ENCODE results near the gene RIN3. TPM values are rescaled to one million over a fixed set of nuclear protein-coding genes. Genes with fewer than 3 reads are reported as not detected.

RIN3 gene
- polyA plus RNA-seq, 1 experiment = 8.2 TPM

DNA sequence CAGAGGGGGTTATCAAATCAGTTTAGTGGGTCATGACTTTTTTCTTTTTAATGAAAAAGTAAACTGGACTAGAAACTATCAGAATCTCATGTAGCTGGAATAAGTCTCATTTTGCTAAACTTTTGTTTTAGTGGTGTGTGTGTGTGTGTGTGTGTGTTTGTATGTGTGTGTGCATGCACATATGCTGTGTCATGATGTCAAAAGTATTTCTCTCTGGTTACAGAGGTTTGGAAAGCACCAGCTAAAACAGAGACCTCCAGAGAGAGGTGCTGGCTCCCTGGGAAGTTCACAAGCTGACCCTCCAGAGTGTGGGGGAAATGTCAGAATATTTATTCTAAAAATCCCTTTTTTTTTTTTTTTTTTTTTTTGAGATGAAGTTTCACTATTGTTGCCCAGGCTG lies 120.1 kb downstream of the RIN3 start:
- ChIA-PET CTCF (interaction anchor here (0.6 to 1.4 kb wide), 4 partner anchors 11 to 764 kb away, joined by 3 to 4 read pairs (median 4); no protein-coding TSS in a partner anchor), POLR2A (interaction anchor here (1.1 kb wide), 1 partner anchor 12 kb away, joined by 7 read pairs; no protein-coding TSS in a partner anchor)
- no peak for DNase-seq (ENCODE audit: low read depth)
- peaks cover 2% of the 10 kb centered on the region for H3K36me3 ChIP-seq (ENCODE audit: control insufficient read depth, insufficient read depth, low read length)
- no peaks in the 10 kb centered on the region for H3K27me3 ChIP-seq (ENCODE audit: control insufficient read depth, insufficient read depth, low read length)
- H3K4me3 ChIP-seq (ENCODE audit: low read depth, low read length) = no peak overlapping the region
- TF ChIP-seq, protein P1, sequence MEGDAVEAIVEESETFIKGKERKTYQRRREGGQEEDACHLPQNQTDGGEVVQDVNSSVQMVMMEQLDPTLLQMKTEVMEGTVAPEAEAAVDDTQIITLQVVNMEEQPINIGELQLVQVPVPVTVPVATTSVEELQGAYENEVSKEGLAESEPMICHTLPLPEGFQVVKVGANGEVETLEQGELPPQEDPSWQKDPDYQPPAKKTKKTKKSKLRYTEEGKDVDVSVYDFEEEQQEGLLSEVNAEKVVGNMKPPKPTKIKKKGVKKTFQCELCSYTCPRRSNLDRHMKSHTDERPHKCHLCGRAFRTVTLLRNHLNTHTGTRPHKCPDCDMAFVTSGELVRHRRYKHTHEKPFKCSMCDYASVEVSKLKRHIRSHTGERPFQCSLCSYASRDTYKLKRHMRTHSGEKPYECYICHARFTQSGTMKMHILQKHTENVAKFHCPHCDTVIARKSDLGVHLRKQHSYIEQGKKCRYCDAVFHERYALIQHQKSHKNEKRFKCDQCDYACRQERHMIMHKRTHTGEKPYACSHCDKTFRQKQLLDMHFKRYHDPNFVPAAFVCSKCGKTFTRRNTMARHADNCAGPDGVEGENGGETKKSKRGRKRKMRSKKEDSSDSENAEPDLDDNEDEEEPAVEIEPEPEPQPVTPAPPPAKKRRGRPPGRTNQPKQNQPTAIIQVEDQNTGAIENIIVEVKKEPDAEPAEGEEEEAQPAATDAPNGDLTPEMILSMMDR (IDR thresholded peaks at IDR 0.05; ENCODE audit: insufficient read depth, low read depth, low read length) = no peak

DNA sequence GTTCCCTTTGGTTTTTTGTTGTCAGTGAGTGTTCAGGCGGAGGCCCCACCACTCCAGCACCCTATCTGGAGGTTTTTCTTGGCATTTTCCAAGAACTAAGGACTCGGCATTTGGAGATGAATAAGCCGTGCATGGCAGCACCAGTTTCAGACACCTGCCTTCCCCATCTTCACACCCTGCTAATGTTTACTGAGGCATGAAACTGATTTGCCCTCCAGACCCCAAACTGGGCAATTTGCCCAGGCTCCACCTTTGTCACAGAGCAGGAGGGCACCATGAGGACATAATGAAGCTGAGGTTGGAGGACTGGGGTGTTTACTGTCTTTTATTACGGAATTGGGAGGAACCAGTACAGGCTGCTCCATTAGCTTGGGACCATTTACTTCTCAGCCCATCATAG lies 121.5 kb downstream of the RIN3 start:
- no peak for DNase-seq (ENCODE audit: low read depth)
- H3K27me3 ChIP-seq (ENCODE audit: control insufficient read depth, insufficient read depth, low read length) = no peaks in the 10 kb centered on the region
- ChIA-PET POLR2A (no interaction called here), CTCF (no interaction called here)
- H3K4me3 ChIP-seq (ENCODE audit: low read depth, low read length) = no peak overlapping the region
- TF ChIP-seq, protein P1 (IDR thresholded peaks at IDR 0.05; ENCODE audit: insufficient read depth, low read depth, low read length) = no peak
- H3K36me3 ChIP-seq (ENCODE audit: control insufficient read depth, insufficient read depth, low read length) = peaks cover 2% of the 10 kb centered on the region

DNA sequence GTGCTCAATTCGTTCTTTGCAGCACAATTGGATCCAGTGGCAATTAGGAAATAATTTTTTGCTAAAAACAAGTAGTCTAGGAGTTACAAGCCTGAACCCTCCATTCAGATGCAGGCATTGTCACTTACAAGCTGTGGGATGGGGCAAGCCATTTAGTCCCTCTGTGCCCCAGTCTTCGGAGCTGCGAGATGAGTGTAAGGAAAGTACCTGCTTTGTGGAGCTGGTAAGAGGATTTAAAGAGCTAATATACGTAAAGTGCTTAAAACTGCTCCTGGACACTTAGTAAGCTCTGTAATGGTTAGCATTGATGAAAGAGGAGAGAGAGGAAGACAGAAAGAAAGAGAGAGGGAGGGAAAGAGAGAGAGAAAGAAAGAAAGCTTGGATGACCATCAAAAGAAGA lies 122.3 kb downstream of the RIN3 start:
- DNase-seq (ENCODE audit: low read depth) = no peak
- ChIA-PET CTCF (interaction anchor here (1.7 kb wide), 1 partner anchor 34 kb away, joined by 3 read pairs; no protein-coding TSS in a partner anchor), POLR2A (no interaction called here)
- TF ChIP-seq, protein P1 (IDR thresholded peaks at IDR 0.05; ENCODE audit: insufficient read depth, low read depth, low read length) = no peak
- Histone ChIP-seq H3K27me3 (ENCODE audit: control insufficient read depth, insufficient read depth, low read length) (no peaks in the 10 kb centered on the region), H3K36me3 (ENCODE audit: control insufficient read depth, insufficient read depth, low read length) (peaks cover 2% of the 10 kb centered on the region), H3K4me3 (ENCODE audit: low read depth, low read length) (no peak overlapping the region)

DNA sequence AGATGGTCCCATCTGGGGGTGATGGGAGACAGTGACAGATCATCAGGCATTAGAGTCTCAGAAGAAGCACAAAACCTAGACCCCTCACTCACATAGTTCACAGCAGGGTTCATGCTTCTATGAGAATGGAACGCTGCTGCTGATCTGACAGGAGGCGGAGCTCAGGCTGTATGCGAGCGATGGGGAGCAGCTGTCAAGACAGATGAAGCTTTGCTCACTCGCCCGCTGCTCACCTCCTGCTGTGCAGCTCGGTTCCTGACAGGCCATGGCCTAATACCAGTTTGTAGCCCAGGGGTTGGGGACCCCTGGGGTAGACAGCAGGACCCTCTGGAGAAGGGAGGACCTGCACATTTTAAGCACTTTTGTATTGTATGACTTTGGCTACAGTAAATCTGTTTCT lies 123.6 kb downstream of the RIN3 start:
- Histone ChIP-seq H3K4me3 (ENCODE audit: low read depth, low read length) (no peak overlapping the region), H3K27me3 (ENCODE audit: control insufficient read depth, insufficient read depth, low read length) (no peaks in the 10 kb centered on the region), H3K36me3 (ENCODE audit: control insufficient read depth, insufficient read depth, low read length) (peaks cover 3% of the 10 kb centered on the region)
- no peak for DNase-seq (ENCODE audit: low read depth)
- TF ChIP-seq, protein P1 (IDR thresholded peaks at IDR 0.05; ENCODE audit: insufficient read depth, low read depth, low read length) = no peak
- ChIA-PET POLR2A (interaction anchor here (0.5 kb wide), 1 partner anchor 9 kb away, joined by 3 read pairs; no protein-coding TSS in a partner anchor), CTCF (interaction anchor here (0.9 to 1.7 kb wide), 2 partner anchors 33 to 44 kb away, joined by 3 to 6 read pairs; no protein-coding TSS in a partner anchor)

DNA sequence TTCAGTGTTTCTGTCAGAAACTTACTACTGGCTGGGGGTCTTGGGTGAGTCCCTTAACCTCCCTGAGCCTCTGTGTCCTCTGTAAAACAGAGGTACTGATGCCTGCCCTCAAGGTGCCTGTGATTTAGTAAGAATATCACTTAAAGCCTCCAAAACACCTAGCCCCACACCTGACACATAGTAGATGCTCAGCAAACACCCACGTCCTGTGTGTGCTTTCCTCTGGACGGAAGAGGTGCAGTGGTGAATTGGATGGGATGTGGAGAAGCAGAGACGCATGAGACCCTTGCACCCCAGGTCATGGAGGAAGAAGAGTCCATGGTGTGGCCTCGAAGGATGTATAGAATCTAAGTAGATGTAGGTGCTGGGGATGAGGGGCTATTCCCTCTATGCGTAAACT lies 124.3 kb downstream of the RIN3 start:
- TF ChIP-seq, protein P1 (IDR thresholded peaks at IDR 0.05; ENCODE audit: insufficient read depth, low read depth, low read length) = no peak
- DNase-seq (ENCODE audit: low read depth) = no peak
- Histone ChIP-seq H3K27me3 (ENCODE audit: control insufficient read depth, insufficient read depth, low read length) (no peaks in the 10 kb centered on the region), H3K4me3 (ENCODE audit: low read depth, low read length) (no peak overlapping the region), H3K36me3 (ENCODE audit: control insufficient read depth, insufficient read depth, low read length) (peaks cover 3% of the 10 kb centered on the region)
- ChIA-PET CTCF (interaction anchor here (1.7 kb wide), 1 partner anchor 32 kb away, joined by 3 read pairs; no protein-coding TSS in a partner anchor), POLR2A (no interaction called here)

Data from BJ (cell line).